Neural progenitor cell (in vitro differentiated cells): ENCODE results near the gene ASB1.

Experiments
- CTCF ChIP-seq: fragments of 200-600 bp; sonication (generic); IDR thresholded peaks from 2 replicates; pipeline ENCODE4 v1.5.1; 2017; ENCODE audit warnings: antibody characterized with exemption, mild to moderate bottlenecking
- EZH2 ChIP-seq: fragments of 200-600 bp; sonication (generic); IDR thresholded peaks from 2 replicates; pipeline ENCODE4 v1.6.1; 2017; ENCODE audit warnings: antibody characterized with exemption, mild to moderate bottlenecking, moderate library complexity

- no peak for TF ChIP-seq CTCF
- TF ChIP-seq EZH2 = no peak
Measured at GRCh38 chr2:238401551-238401950, 25.2 kb upstream of the ASB1 start.
